A673 (cell line): ENCODE measurements around the gene SCN1B. TPM values are rescaled to one million over a fixed set of nuclear protein-coding genes. Genes with fewer than 3 reads are reported as not detected.
"Not testable (repeated sequence)": the region's sequence is repeated elsewhere in the genome, so short reads cannot be mapped to it uniquely, and the experiment has no call there.

Experiments
- BruUV-seq: library from RNA; stranded (reverse); fragments of 400-500 nt; replicated peaks from 2 replicates; lab custom pipeline; 2021; lab: Mats Ljungman, UMichigan
- CTCF ChIA-PET: fragments of 300-600 bp; sonication (Branson Sonifier 250); formaldehyde crosslinking; loops from one replicate; lab custom pipeline; 2022; ENCODE audit warnings: antibody characterized with exemption; lab: Charles Lee
- POLR2A ChIA-PET: fragments of 300-600 bp; sonication (Branson Sonifier 250); formaldehyde crosslinking; loops from one replicate; lab custom pipeline; 2022; ENCODE audit warnings: antibody characterized with exemption; ENCODE audit not compliant: low non-redundant PET; lab: Charles Lee
- DNase-seq: peaks from one replicate; pipeline ENCODE4 v3.0.0-alpha.2; 2015; ENCODE audit warnings: low spot score
- H3K27ac ChIP-seq: fragments of 200-600 bp; sonication (generic); 2 replicates; pipeline ENCODE4 v1.5.1; 2016; ENCODE audit warnings: mixed run types, low read depth, mild to moderate bottlenecking, mixed read lengths, antibody characterized with exemption, low read length; ENCODE audit not compliant: poor library complexity, severe bottlenecking
- H3K27me3 ChIP-seq: fragments of 200-600 bp; sonication (generic); replicated peaks from 2 replicates; pipeline ENCODE4 v1.6.1; 2017; ENCODE audit warnings: mixed run types, low read depth, mild to moderate bottlenecking, mixed read lengths, antibody characterized with exemption, low read length; ENCODE audit not compliant: insufficient read depth, poor library complexity
- H3K36me3 ChIP-seq: fragments of 200-600 bp; sonication (generic); 2 replicates; pipeline ENCODE4 v1.6.1; 2016; ENCODE audit warnings: mixed run types, mild to moderate bottlenecking, mixed read lengths, antibody characterized with exemption, low read length; ENCODE audit not compliant: insufficient read depth, poor library complexity, severe bottlenecking
- H3K4me1 ChIP-seq: fragments of 200-600 bp; sonication (generic); 2 replicates; pipeline ENCODE4 v1.6.1; 2017; ENCODE audit warnings: mixed run types, mild to moderate bottlenecking, mixed read lengths, antibody characterized with exemption, low read length; ENCODE audit not compliant: insufficient read depth, poor library complexity, severe bottlenecking
- H3K4me3 ChIP-seq: fragments of 200-600 bp; sonication (generic); 2 replicates; pipeline ENCODE4 v1.5.1; 2016; ENCODE audit warnings: low read depth, mixed run types, mild to moderate bottlenecking, mixed read lengths, low read length; ENCODE audit not compliant: poor library complexity, severe bottlenecking
- H3K9me3 ChIP-seq: fragments of 200-600 bp; sonication (generic); 2 replicates; pipeline ENCODE4 v1.6.1; 2016; ENCODE audit warnings: mixed run types, low read depth, mild to moderate bottlenecking, mixed read lengths, antibody characterized with exemption, low read length; ENCODE audit not compliant: poor library complexity, severe bottlenecking
- EZH2 ChIP-seq: fragments of 200-600 bp; sonication (generic); IDR thresholded peaks from 2 replicates; pipeline ENCODE4 v1.6.1; 2017; ENCODE audit warnings: borderline replicate concordance, low read depth, mild to moderate bottlenecking, mixed read lengths, antibody characterized with exemption, low read length; ENCODE audit not compliant: poor library complexity, severe bottlenecking
- intact Hi-C: fragments of 100-400 bp; cut with micrococcal nuclease; formaldehyde crosslinking; loops from one replicate; pipeline ENCODE4 v1.10.0; 2022; ENCODE audit not compliant: unreplicated experiment
- total RNA-seq: library from RNA; stranded (reverse); gene quantifications from 2 replicates; pipeline ENCODE4 v1.2.3, GENCODE V29; 2021
- TF ChIP-seq, protein P1 (sequence below): fragments of 300-800, 200-600 bp; sonication (generic); conservative IDR thresholded peaks from 2 replicates; pipeline ENCODE4 v1.5.1; 2017; ENCODE audit warnings: low read depth, mild to moderate bottlenecking, antibody characterized with exemption, low read length, moderate library complexity, mixed read lengths

Gene SCN1B
- total RNA-seq, 1 experiment from 2014 or later, result 2.3 TPM

GRCh38 chr19:35002037-35002535 is 28.2 kb upstream of the SCN1B start:
- Histone ChIP-seq H3K27ac (no peak overlapping the region), H3K27me3 (no peaks in the 10 kb centered on the region), H3K4me1 (peaks cover 16% of the 10 kb centered on the region), H3K9me3 (no peaks in the 10 kb centered on the region), H3K36me3 (peaks cover 27% of the 10 kb centered on the region), H3K4me3 (no peak overlapping the region)
- no peak for DNase-seq
- TF ChIP-seq, protein P1, sequence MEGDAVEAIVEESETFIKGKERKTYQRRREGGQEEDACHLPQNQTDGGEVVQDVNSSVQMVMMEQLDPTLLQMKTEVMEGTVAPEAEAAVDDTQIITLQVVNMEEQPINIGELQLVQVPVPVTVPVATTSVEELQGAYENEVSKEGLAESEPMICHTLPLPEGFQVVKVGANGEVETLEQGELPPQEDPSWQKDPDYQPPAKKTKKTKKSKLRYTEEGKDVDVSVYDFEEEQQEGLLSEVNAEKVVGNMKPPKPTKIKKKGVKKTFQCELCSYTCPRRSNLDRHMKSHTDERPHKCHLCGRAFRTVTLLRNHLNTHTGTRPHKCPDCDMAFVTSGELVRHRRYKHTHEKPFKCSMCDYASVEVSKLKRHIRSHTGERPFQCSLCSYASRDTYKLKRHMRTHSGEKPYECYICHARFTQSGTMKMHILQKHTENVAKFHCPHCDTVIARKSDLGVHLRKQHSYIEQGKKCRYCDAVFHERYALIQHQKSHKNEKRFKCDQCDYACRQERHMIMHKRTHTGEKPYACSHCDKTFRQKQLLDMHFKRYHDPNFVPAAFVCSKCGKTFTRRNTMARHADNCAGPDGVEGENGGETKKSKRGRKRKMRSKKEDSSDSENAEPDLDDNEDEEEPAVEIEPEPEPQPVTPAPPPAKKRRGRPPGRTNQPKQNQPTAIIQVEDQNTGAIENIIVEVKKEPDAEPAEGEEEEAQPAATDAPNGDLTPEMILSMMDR, result no peak
- TF ChIP-seq EZH2, result no peak
- CTCF ChIA-PET, result no interaction called here
- intact Hi-C loops, result no loop called here
- POLR2A ChIA-PET, result no interaction called here
- no TSS peak for BruUV-seq

- no peaks in the 10 kb centered on the region for H3K9me3 ChIP-seq
- H3K27me3 ChIP-seq, result no peaks in the 10 kb centered on the region
- H3K27ac ChIP-seq, result no peak overlapping the region
- DNase-seq, result no peak
- H3K36me3 ChIP-seq, result peaks cover 37% of the 10 kb centered on the region
- ChIA-PET POLR2A (no interaction called here), CTCF (no interaction called here)
- H3K4me1 ChIP-seq, result peaks cover 10% of the 10 kb centered on the region
- BruUV-seq, result no TSS peak
- no peak for TF ChIP-seq EZH2
- TF ChIP-seq, protein P1, result no peak
- H3K4me3 ChIP-seq, result no peak overlapping the region
- intact Hi-C loops, result no loop called here
Measured at GRCh38 chr19:35004517-35005255, 25.6 kb upstream of the SCN1B start.

DNA sequence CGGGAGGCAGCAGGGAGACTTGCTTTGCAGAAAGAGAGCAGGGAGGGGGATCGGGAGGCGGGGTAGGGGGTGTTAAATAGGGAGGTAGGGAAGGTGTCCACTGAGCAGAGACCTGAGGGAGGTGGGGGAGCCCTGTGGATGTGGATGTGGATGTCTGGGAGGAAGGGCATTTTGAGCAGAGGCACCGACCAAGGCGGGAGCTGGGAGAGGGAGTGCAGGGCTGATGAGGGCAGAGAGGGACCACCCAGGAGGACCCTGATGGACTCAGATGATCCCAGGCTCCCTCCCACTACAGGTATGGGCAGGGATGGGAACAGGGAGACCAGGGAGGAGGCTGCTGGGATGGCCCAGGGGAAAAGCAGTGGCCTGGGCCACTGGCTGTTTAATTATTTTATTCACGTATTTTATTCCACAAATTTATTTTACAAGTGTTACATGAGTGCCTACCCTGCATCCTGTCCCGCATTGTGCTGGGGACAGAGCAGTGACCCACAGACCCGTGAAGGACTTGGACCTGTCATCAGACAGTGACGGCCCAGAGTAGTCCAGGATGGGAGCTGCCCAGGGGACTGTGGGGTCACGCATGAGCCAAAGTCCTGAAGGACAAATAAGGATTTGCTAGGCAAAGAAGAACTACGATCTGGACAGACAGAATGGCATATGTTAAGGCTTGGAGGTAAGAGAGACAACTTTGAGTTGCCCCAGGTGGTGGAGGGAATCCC is 24.9 kb upstream of the SCN1B start:
- no peak overlapping the region for H3K27ac ChIP-seq
- CTCF ChIA-PET, result no interaction called here
- TF ChIP-seq, protein P1, result no peak
- no peak for TF ChIP-seq EZH2
- H3K9me3 ChIP-seq, result no peaks in the 10 kb centered on the region
- no peak for DNase-seq
- POLR2A ChIA-PET, result interaction anchor here (0.6 kb wide), 1 partner anchor 1226 kb away, joined by 3 read pairs; no protein-coding TSS in a partner anchor
- peaks cover 44% of the 10 kb centered on the region for H3K36me3 ChIP-seq
- intact Hi-C loops, result no loop called here
- BruUV-seq, result no TSS peak
- no peaks in the 10 kb centered on the region for H3K27me3 ChIP-seq
- peaks cover 7% of the 10 kb centered on the region for H3K4me1 ChIP-seq
- H3K4me3 ChIP-seq, result no peak overlapping the region

GRCh38 chr19:35006007-35006341 is 24.3 kb upstream of the SCN1B start:
- DNase-seq, H3K4me3 ChIP-seq, CTCF ChIA-PET, intact Hi-C loops, H3K27ac ChIP-seq, H3K27me3 ChIP-seq, H3K9me3 ChIP-seq, H3K4me1 ChIP-seq, BruUV-seq: not testable (repeated sequence)
- POLR2A ChIA-PET, result interaction anchor here (0.6 kb wide), 1 partner anchor 1227 kb away, joined by 3 read pairs; no protein-coding TSS in a partner anchor
- peaks cover 48% of the 10 kb centered on the region for H3K36me3 ChIP-seq
